ENCODE data around the gene LRPAP1.

LRPAP1 gene

GRCh38 chr4:3497523-3498389 is 34.5 kb downstream of the LRPAP1 start:
- no peaks in the 10 kb centered on the region for H3K27me3 ChIP-seq (ENCODE audit: control insufficient read depth, insufficient read depth, low read length)
- H3K9me3 ChIP-seq (ENCODE audit: control insufficient read depth, low read length), result no peaks in the 10 kb centered on the region
- no peaks in the 10 kb centered on the region for H3K4me1 ChIP-seq
- H3K79me2 ChIP-seq, result no peaks in the 10 kb centered on the region
- H3K36me3 ChIP-seq (ENCODE audit: control insufficient read depth, insufficient read depth, low read length), result no peaks in the 10 kb centered on the region
- no peak for TF ChIP-seq CTCF (IDR thresholded peaks at IDR 0.05)
- no peak overlapping the region for H2AFZ ChIP-seq
- H3K27ac ChIP-seq, result no peak overlapping the region
- no peak overlapping the region for H3K4me2 ChIP-seq (ENCODE audit: low read length)
- no peak overlapping the region for H3K4me3 ChIP-seq (ENCODE audit: low read depth, low read length)
- no peak overlapping the region for H3K9ac ChIP-seq

- Histone ChIP-seq H3K79me2 (no peaks in the 10 kb centered on the region), H3K27ac (no peak overlapping the region), H3K4me3 (ENCODE audit: low read depth, low read length) (no peak overlapping the region), H3K9ac (no peak overlapping the region), H2AFZ (no peak overlapping the region), H3K27me3 (ENCODE audit: control insufficient read depth, insufficient read depth, low read length) (no peaks in the 10 kb centered on the region), H3K4me2 (ENCODE audit: low read length) (no peak overlapping the region), H3K9me3 (ENCODE audit: control insufficient read depth, low read length) (no peaks in the 10 kb centered on the region), H3K36me3 (ENCODE audit: control insufficient read depth, insufficient read depth, low read length) (no peaks in the 10 kb centered on the region), H3K4me1 (no peaks in the 10 kb centered on the region)
- no peak for TF ChIP-seq CTCF (IDR thresholded peaks at IDR 0.05)
Measured at GRCh38 chr4:3497095-3497494, 35.1 kb downstream of the LRPAP1 start.

GRCh38 chr4:3496021-3496420 is 36.2 kb downstream of the LRPAP1 start:
- Histone ChIP-seq H3K4me3 (ENCODE audit: low read depth, low read length) (no peak overlapping the region), H3K36me3 (ENCODE audit: control insufficient read depth, insufficient read depth, low read length) (no peaks in the 10 kb centered on the region), H2AFZ (no peak overlapping the region), H3K79me2 (no peaks in the 10 kb centered on the region), H3K27ac (no peak overlapping the region), H3K4me1 (no peaks in the 10 kb centered on the region), H3K4me2 (ENCODE audit: low read length) (no peak overlapping the region), H3K9me3 (ENCODE audit: control insufficient read depth, low read length) (no peaks in the 10 kb centered on the region), H3K27me3 (ENCODE audit: control insufficient read depth, insufficient read depth, low read length) (no peaks in the 10 kb centered on the region), H3K9ac (no peak overlapping the region)
- no peak for TF ChIP-seq CTCF (IDR thresholded peaks at IDR 0.05)

- Histone ChIP-seq H3K79me2 (no peaks in the 10 kb centered on the region), H3K4me3 (ENCODE audit: low read depth, low read length) (no peak overlapping the region), H3K9me3 (ENCODE audit: control insufficient read depth, low read length) (no peaks in the 10 kb centered on the region), H3K4me1 (no peaks in the 10 kb centered on the region), H2AFZ (no peak overlapping the region), H3K4me2 (ENCODE audit: low read length) (no peak overlapping the region), H3K9ac (no peak overlapping the region), H3K27ac (no peak overlapping the region), H3K27me3 (ENCODE audit: control insufficient read depth, insufficient read depth, low read length) (no peaks in the 10 kb centered on the region), H3K36me3 (ENCODE audit: control insufficient read depth, insufficient read depth, low read length) (no peaks in the 10 kb centered on the region)
- TF ChIP-seq CTCF (IDR thresholded peaks at IDR 0.05), result no peak
Measured at GRCh38 chr4:3495204-3495975, 36.8 kb downstream of the LRPAP1 start.

Measured in parathyroid adenoma (tissue), 2 donors.